Hepatocyte (in vitro differentiated cells): ENCODE measurements around the gene ARHGEF12. TPM values are rescaled to one million over a fixed set of nuclear protein-coding genes. Genes with fewer than 3 reads are reported as not detected.

Experiments
- DNase-seq: peaks from one replicate; pipeline ENCODE4 v3.0.0-alpha.2; 2016; ENCODE audit warnings: low spot score
- H2AFZ ChIP-seq: fragments of 200-600 bp; sonication (generic); 2 replicates; pipeline ENCODE4 v1.6.0; 2016; ENCODE audit warnings: antibody characterized with exemption, mild to moderate bottlenecking
- H3K27ac ChIP-seq: fragments of 200-600 bp; sonication (generic); 2 replicates; pipeline ENCODE4 v1.5.1; 2016; ENCODE audit warnings: mild to moderate bottlenecking
- H3K27me3 ChIP-seq: fragments of 200-600 bp; sonication (generic); 2 replicates; pipeline ENCODE4 v1.6.1; 2016
- H3K36me3 ChIP-seq: fragments of 200-600 bp; sonication (generic); replicated peaks from 2 replicates; pipeline ENCODE4 v1.5.1; 2016; ENCODE audit warnings: low read depth; ENCODE audit not compliant: insufficient read depth
- H3K4me1 ChIP-seq: fragments of 200-600 bp; sonication (generic); 2 replicates; pipeline ENCODE4 v1.5.1; 2016; ENCODE audit warnings: mild to moderate bottlenecking, moderate library complexity; ENCODE audit not compliant: insufficient read depth
- H3K4me2 ChIP-seq: fragments of 200-600 bp; sonication (generic); 2 replicates; pipeline ENCODE4 v1.6.0; 2016
- H3K4me3 ChIP-seq: fragments of 200-600 bp; sonication (generic); 2 replicates; pipeline ENCODE4 v1.5.1; 2016; ENCODE audit warnings: mild to moderate bottlenecking
- H3K79me2 ChIP-seq: fragments of 200-600 bp; sonication (generic); 2 replicates; pipeline ENCODE4 v1.6.0; 2017; ENCODE audit warnings: mild to moderate bottlenecking
- H3K9me2 ChIP-seq: fragments of 200-600 bp; sonication (generic); replicated peaks from 2 replicates; pipeline ENCODE4 v1.6.0; 2017; ENCODE audit warnings: mild to moderate bottlenecking; ENCODE audit not compliant: insufficient read depth
- H3K9me3 ChIP-seq: fragments of 200-600 bp; sonication (generic); 2 replicates; pipeline ENCODE4 v1.5.1; 2016; ENCODE audit warnings: low read depth, mild to moderate bottlenecking
- H4K20me1 ChIP-seq: fragments of 200-600 bp; sonication (generic); 2 replicates; pipeline ENCODE4 v1.6.0; 2016; ENCODE audit warnings: mild to moderate bottlenecking; ENCODE audit not compliant: insufficient read depth, poor library complexity, severe bottlenecking
- CTCF ChIP-seq: fragments of 200-600 bp; sonication (generic); IDR thresholded peaks from 2 replicates; pipeline ENCODE4 v1.5.1; 2016; ENCODE audit warnings: antibody characterized with exemption, mild to moderate bottlenecking; ENCODE audit not compliant: poor library complexity
- EZH2 ChIP-seq: fragments of 200-600 bp; sonication (generic); IDR thresholded peaks from 2 replicates; pipeline ENCODE4 v1.6.1; 2016; ENCODE audit warnings: antibody characterized with exemption, mild to moderate bottlenecking, borderline replicate concordance
- EZH2phosphoT487 ChIP-seq: fragments of 200-600 bp; sonication (generic); IDR thresholded peaks from one replicate; pipeline ENCODE4 v1.6.1; 2018; ENCODE audit warnings: antibody characterized with exemption, mild to moderate bottlenecking, low read depth, moderate library complexity; ENCODE audit not compliant: unreplicated experiment, severe bottlenecking
- WGBS: methylation state at CpG from one replicate; pipeline ENCODE4 v1.1.6; 2016; ENCODE audit warnings: low lambda C conversion rate; ENCODE audit errors: missing lambda C conversion rate; 5-methylcytosine and 5-hydroxymethylcytosine counted together
- polyA plus RNA-seq: library from polyadenylated mRNA; unstranded; fragments of >200 nt; fragmentation: Nextera tagmentation; extraction: Ambion mirVana; gene quantifications from 2 replicates; pipeline ENCODE4 v1.2.1, GENCODE V29; 2016
- total RNA-seq: library from RNA; depleted of rRNA; stranded (reverse); fragments of >200 nt; gene quantifications from 2 replicates; pipeline ENCODE4 v1.2.3, GENCODE V29; 2014

ARHGEF12 gene
- total and polyA plus RNA-seq, 2 experiments from 2014 or later = 21.2 to 75.1 TPM

- Histone ChIP-seq H3K36me3 (no peaks in the 10 kb centered on the region), H3K4me2 (peak overlapping the region; percentile 89), H3K27ac (peak overlapping the region; percentile 99), H3K4me3 (peak overlapping the region; percentile 92), H3K9me3 (no peaks in the 10 kb centered on the region), H3K79me2 (peaks cover 78% of the 10 kb centered on the region), H3K27me3 (no peaks in the 10 kb centered on the region), H4K20me1 (peaks cover 63% of the 10 kb centered on the region), H3K4me1 (peaks cover 28% of the 10 kb centered on the region), H3K9me2 (no peaks in the 10 kb centered on the region), H2AFZ (no peak overlapping the region)
- TF ChIP-seq EZH2 (no peak), CTCF (no peak), EZH2phosphoT487 (no peak)
- peak; percentile 18 for DNase-seq
- 20% methylated on average over 6 of the region's 6 CpGs for WGBS
Measured at GRCh38 chr11:120339394-120339890, 3.2 kb downstream of the ARHGEF12 start.

- peaks cover 89% of the 10 kb centered on the region for H3K79me2 ChIP-seq
- H3K9me2 ChIP-seq = no peaks in the 10 kb centered on the region
- peak overlapping the region; percentile 2 for H3K4me3 ChIP-seq
- DNase-seq = no peak
- WGBS = 59% methylated on average over 2 of the region's 2 CpGs
- H3K4me2 ChIP-seq = peak overlapping the region; percentile 89
- H3K27me3 ChIP-seq = no peaks in the 10 kb centered on the region
- no peak for TF ChIP-seq EZH2
- TF ChIP-seq EZH2phosphoT487 = no peak
- TF ChIP-seq CTCF = no peak
- peaks cover 28% of the 10 kb centered on the region for H3K4me1 ChIP-seq
- H2AFZ ChIP-seq = no peak overlapping the region
- H4K20me1 ChIP-seq = peaks cover 71% of the 10 kb centered on the region
- H3K9me3 ChIP-seq = no peaks in the 10 kb centered on the region
- no peaks in the 10 kb centered on the region for H3K36me3 ChIP-seq
- H3K27ac ChIP-seq = peak overlapping the region; percentile 99
Measured at GRCh38 chr11:120340529-120340928, 4.3 kb downstream of the ARHGEF12 start.

- no peak overlapping the region for H3K4me3 ChIP-seq
- no peak for DNase-seq
- no peak overlapping the region for H3K4me2 ChIP-seq
- H3K27ac ChIP-seq = no peak overlapping the region
- H3K9me2 ChIP-seq = no peaks in the 10 kb centered on the region
- H3K27me3 ChIP-seq = no peaks in the 10 kb centered on the region
- H2AFZ ChIP-seq = no peak overlapping the region
- TF ChIP-seq EZH2phosphoT487 (no peak), CTCF (no peak), EZH2 (no peak)
- peaks cover 97% of the 10 kb centered on the region for H3K79me2 ChIP-seq
- no peaks in the 10 kb centered on the region for H3K9me3 ChIP-seq
- WGBS = 92% methylated on average over 3 of the region's 3 CpGs
- H3K4me1 ChIP-seq = peaks cover 40% of the 10 kb centered on the region
- peaks cover 80% of the 10 kb centered on the region for H4K20me1 ChIP-seq
- H3K36me3 ChIP-seq = no peaks in the 10 kb centered on the region
Measured at GRCh38 chr11:120342226-120342625, 6.0 kb downstream of the ARHGEF12 start.

- Histone ChIP-seq H3K27me3 (no peaks in the 10 kb centered on the region), H3K36me3 (no peaks in the 10 kb centered on the region), H3K27ac (no peak overlapping the region)
Measured at GRCh38 chr11:120342678-120343077, 6.5 kb downstream of the ARHGEF12 start.

More at GRCh38 chr11:120342678-120343077, 6.5 kb downstream of the ARHGEF12 start:
- H3K9me3 ChIP-seq = no peaks in the 10 kb centered on the region
- no peak overlapping the region for H2AFZ ChIP-seq
- no peak overlapping the region for H3K4me3 ChIP-seq
- no peak for DNase-seq
- peaks cover 44% of the 10 kb centered on the region for H3K4me1 ChIP-seq
- peaks cover 77% of the 10 kb centered on the region for H4K20me1 ChIP-seq
- no peak overlapping the region for H3K4me2 ChIP-seq
- H3K79me2 ChIP-seq = peaks cover 96% of the 10 kb centered on the region
- no peaks in the 10 kb centered on the region for H3K9me2 ChIP-seq
- WGBS = 100% methylated on average over 3 of the region's 3 CpGs
- TF ChIP-seq EZH2 = no peak
- no peak for TF ChIP-seq CTCF
- TF ChIP-seq EZH2phosphoT487 = no peak
